ENCODE measurements around the gene SNRNP25. TPM values are rescaled to one million over a fixed set of nuclear protein-coding genes. Genes with fewer than 3 reads are reported as not detected.

Gene SNRNP25
- total and polyA plus RNA-seq, 9 of the 15 experiments (the other 6 are each of a cell fraction or from before 2014, with no cell fraction given): 59.0 to 176 (median 108) TPM

GRCh38 chr16:96935-97381, 43.3 kb downstream of the SNRNP25 start:
- WGBS (ENCODE audit: insufficient coverage, low coverage, missing lambda C conversion rate): 1% methylated on average over 11 of the region's 11 CpGs
- H3K9me3 ChIP-seq (replicated peaks; ENCODE audit: control insufficient read depth, insufficient read depth, low read depth, low read length): no peaks in the 10 kb centered on the region
- H3K4me1 ChIP-seq (replicated peaks in 1 of 2; ENCODE audit: control insufficient read depth in 2 of 2, insufficient read depth in 2 of 2, low read length in 2 of 2): peaks cover 8 to 49% of the 10 kb centered on the region in 2 experiments; a peak in 4 of 5 replicates
- BruUV-seq (replicated peaks): no TSS peak
- H3K4me3 ChIP-seq: no peak overlapping the region
- no peaks in the 10 kb centered on the region for H3K9me1 ChIP-seq (ENCODE audit: control insufficient read depth, insufficient read depth, low read length)
- in situ Hi-C loops (cut with MboI): no loop called here
- H4K20me1 ChIP-seq (replicated peaks; ENCODE audit: control insufficient read depth, insufficient read depth, low read length): no peaks in the 10 kb centered on the region
- intact Hi-C loops (cut with micrococcal nuclease): loop anchor here (1.0 kb wide), 1 partner anchor 32 kb away; no protein-coding TSS in a partner anchor
- peak; percentile 96 to 97 (median 96) for DNase-seq (ENCODE audit: extremely low read depth in 1 of 4, low spot score in 3 of 4)
- CTCF ChIA-PET (ENCODE audit: low intra/inter-chr PET ratio): interaction anchor here (0.5 to 5.2 kb wide), 6 partner anchors 17 to 84 kb away, joined by 3 to 125 read pairs (median 6); partner anchors contain the start of genes HBQ1 and MPG
- no peak overlapping the region for H3K9ac ChIP-seq (ENCODE audit: insufficient read depth in 1 of 2, low read depth in 2 of 2, low read length in 2 of 2)
- H3K4me2 ChIP-seq (ENCODE audit: insufficient read depth, low read length): no peak overlapping the region
- no peak overlapping the region for H2AFZ ChIP-seq (ENCODE audit: low read depth, low read length)
- FAIRE-seq: peak; percentile 100
- H3K27ac ChIP-seq (ENCODE audit: extremely low read depth, low read depth, low read length): no peak overlapping the region
- H3K27me3 ChIP-seq (ENCODE audit: control insufficient read depth in 2 of 2, insufficient read depth in 2 of 2, low read length in 2 of 2): no peaks in the 10 kb centered on the region
- peaks cover 39% of the 10 kb centered on the region; the same call in 2 of the 3 replicates for H3K36me3 ChIP-seq (ENCODE audit: control insufficient read depth, insufficient read depth, low read length)
- no peaks in the 10 kb centered on the region for H3K79me2 ChIP-seq (ENCODE audit: control insufficient read depth, insufficient read depth, low read length)
- POLR2A ChIA-PET: interaction anchor here (0.8 to 2.4 kb wide), 7 partner anchors 8 to 83 kb away, joined by 3 to 12 read pairs (median 9); partner anchors contain the start of gene HBQ1
- peak; percentile 98 for ATAC-seq
- TF ChIP-seq KLF16 (IDR thresholded peaks at IDR 0.05) (peak; percentile 61), TFAP4 (CRISPR knock-in tag; IDR thresholded peaks at IDR 0.05; ENCODE audit: borderline replicate concordance) (peak; percentile 99), L3MBTL2 (IDR thresholded peaks at IDR 0.05) (peak; percentile 76), CBX3 (IDR thresholded peaks at IDR 0.05; ENCODE audit: borderline replicate concordance in 1 of 2, low read length in 2 of 2) (peak in 1 of 2 experiments; percentile 87; a peak in 2 of 3 replicates), ZFPM2 (CRISPR knock-in tag; IDR thresholded peaks at IDR 0.05) (0 out of 2 replicates have a peak, but pooled peaks have one; percentile 43), ADNP (tag; IDR thresholded peaks at IDR 0.05) (peak; percentile 88), KAT7 (CRISPR knock-in tag; IDR thresholded peaks at IDR 0.05; ENCODE audit: borderline replicate concordance) (peak; percentile 71; the same call in 1 of the 2 replicates), XRCC5 (IDR thresholded peaks at IDR 0.05; ENCODE audit: low read depth, low read length) (peak; percentile 92), ATF1 (CRISPR knock-in tag; IDR thresholded peaks at IDR 0.05) (no peak), ATF1 (tag; IDR thresholded peaks at IDR 0.05) (peak; percentile 40; the same call in 1 of the 2 replicates), MTA1 (IDR thresholded peaks at IDR 0.05; ENCODE audit: borderline replicate concordance) (peak; percentile 49; the same call in 1 of the 2 replicates), CBFA2T3 (IDR thresholded peaks at IDR 0.05) (peak; percentile 40), SREBF1 (IDR thresholded peaks at IDR 0.05; ENCODE audit: borderline replicate concordance, low read depth, low read length) (peak; percentile 61; the same call in 1 of the 2 replicates), ZNF592 (IDR thresholded peaks at IDR 0.05) (peak; percentile 92), STAG1 (CRISPR knock-in tag; IDR thresholded peaks at IDR 0.05; ENCODE audit: borderline replicate concordance) (peak; percentile 79; the same call in 1 of the 2 replicates), ZNF830 (CRISPR knock-in tag; IDR thresholded peaks at IDR 0.05) (0 out of 2 replicates have a peak, but pooled peaks have one; percentile 75), MYNN (IDR thresholded peaks at IDR 0.05) (peak; percentile 78), MYNN (CRISPR knock-in tag; IDR thresholded peaks at IDR 0.05) (no peak), POLR2AphosphoS2 (IDR thresholded peaks at IDR 0.05; ENCODE audit: low read length) (peak; percentile 89; the same call in 1 of the 2 replicates), ZFX (CRISPR knock-in tag; IDR thresholded peaks at IDR 0.05) (peak; percentile 40), CXXC5 (CRISPR knock-in tag; IDR thresholded peaks at IDR 0.05) (peak; percentile 72)
